Neural crest cell (in vitro differentiated cells): ENCODE measurements around the gene BORCS5. TPM values are rescaled to one million over a fixed set of nuclear protein-coding genes. Genes with fewer than 3 reads are reported as not detected.

ENCODE experiments used
- DNase-seq: peaks from one replicate; pipeline ENCODE4 v3.0.0; 2021; ENCODE audit warnings: low read depth, mixed read lengths, low spot score
- H3K27ac Mint-ChIP-seq: one replicate; pipeline ENCODE4 v1.8.0; 2021; ENCODE audit warnings: mild to moderate bottlenecking, mixed read lengths; ENCODE audit not compliant: unreplicated experiment
- H3K27me3 Mint-ChIP-seq: 2 replicates; pipeline ENCODE4 v1.8.0; 2021; ENCODE audit warnings: low read depth, mild to moderate bottlenecking, mixed read lengths
- H3K36me3 Mint-ChIP-seq: 2 replicates; pipeline ENCODE4 v1.8.0; 2021; ENCODE audit warnings: low read depth, mild to moderate bottlenecking, mixed read lengths
- H3K4me1 Mint-ChIP-seq: 2 replicates; pipeline ENCODE4 v1.8.0; 2021; ENCODE audit warnings: mixed read lengths
- H3K4me3 Mint-ChIP-seq: one replicate; pipeline ENCODE4 v1.8.0; 2021; ENCODE audit warnings: mild to moderate bottlenecking, mixed read lengths
- H3K9me3 Mint-ChIP-seq: 2 replicates; pipeline ENCODE4 v1.8.0; 2021; ENCODE audit warnings: mixed read lengths
- total RNA-seq: library from RNA; stranded (reverse); gene quantifications from 2 replicates; pipeline ENCODE4 v1.2.1, GENCODE V29; 2021
- TF ChIP-seq, protein P1 (sequence below): fragments of 200-600 bp; sonication (generic); conservative IDR thresholded peaks from 2 replicates; pipeline ENCODE4 v1.5.0; 2021; ENCODE audit warnings: antibody characterized with exemption, mild to moderate bottlenecking

The BORCS5 gene
- total RNA-seq, 1 donor from 2014 or later: 15.0 TPM

DNA sequence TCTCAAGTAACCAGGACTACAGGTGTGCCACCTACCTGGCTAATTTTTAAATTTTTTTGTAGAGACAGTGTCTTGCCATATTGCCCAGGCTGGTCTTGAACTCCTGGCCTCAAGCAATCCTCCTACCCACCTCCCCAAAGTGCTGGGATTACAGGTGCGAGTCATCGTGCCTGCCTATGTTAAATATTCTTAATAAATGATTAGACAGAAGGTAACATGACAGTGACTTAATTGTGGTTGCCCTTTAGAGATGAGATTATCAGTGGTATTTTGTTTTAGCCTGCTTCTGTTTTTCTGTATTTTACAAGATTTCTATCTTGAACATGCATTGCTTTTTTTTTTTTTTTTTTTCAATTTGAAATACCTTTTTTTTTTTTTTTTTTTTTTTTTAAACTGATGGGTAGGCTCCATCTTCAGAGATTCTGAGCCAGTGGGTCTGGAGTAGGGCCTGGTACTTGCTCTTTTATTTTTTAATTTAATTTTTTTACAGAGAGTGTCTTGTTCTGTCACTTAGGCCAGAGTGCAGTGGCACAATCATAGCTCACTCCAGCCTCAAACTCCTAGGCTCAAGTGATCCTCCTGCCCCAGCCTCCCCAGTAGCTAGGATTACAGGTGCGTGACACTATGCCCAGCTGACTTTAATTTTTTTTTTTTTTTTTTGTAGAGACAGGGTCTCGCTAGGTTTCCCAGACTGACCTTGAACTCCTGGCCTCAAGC, 88.4 kb downstream of the BORCS5 start:
- H3K4me1 Mint-ChIP-seq: peaks cover 8% of the 10 kb centered on the region
- no peaks in the 10 kb centered on the region for H3K27me3 Mint-ChIP-seq
- H3K4me3 Mint-ChIP-seq: no peak overlapping the region
- H3K9me3 Mint-ChIP-seq: no peaks in the 10 kb centered on the region
- DNase-seq: no peak
- TF ChIP-seq, protein P1, sequence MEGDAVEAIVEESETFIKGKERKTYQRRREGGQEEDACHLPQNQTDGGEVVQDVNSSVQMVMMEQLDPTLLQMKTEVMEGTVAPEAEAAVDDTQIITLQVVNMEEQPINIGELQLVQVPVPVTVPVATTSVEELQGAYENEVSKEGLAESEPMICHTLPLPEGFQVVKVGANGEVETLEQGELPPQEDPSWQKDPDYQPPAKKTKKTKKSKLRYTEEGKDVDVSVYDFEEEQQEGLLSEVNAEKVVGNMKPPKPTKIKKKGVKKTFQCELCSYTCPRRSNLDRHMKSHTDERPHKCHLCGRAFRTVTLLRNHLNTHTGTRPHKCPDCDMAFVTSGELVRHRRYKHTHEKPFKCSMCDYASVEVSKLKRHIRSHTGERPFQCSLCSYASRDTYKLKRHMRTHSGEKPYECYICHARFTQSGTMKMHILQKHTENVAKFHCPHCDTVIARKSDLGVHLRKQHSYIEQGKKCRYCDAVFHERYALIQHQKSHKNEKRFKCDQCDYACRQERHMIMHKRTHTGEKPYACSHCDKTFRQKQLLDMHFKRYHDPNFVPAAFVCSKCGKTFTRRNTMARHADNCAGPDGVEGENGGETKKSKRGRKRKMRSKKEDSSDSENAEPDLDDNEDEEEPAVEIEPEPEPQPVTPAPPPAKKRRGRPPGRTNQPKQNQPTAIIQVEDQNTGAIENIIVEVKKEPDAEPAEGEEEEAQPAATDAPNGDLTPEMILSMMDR: no peak
- H3K27ac Mint-ChIP-seq: no peak overlapping the region
- no peaks in the 10 kb centered on the region for H3K36me3 Mint-ChIP-seq

DNA sequence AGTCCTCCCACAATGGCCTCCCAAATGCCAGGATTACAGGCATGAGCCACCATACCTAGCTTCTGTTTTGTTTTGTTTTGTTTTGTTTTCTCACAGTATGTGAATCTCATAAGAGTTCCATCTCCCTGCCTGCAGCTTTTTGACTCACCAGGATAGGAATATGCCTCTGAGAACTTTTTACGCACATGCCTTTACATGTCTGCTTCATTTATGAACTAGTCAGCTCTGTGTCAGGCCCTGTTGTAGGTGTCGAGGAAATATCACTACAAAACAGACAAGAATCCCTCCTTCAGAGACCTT, 89.0 kb downstream of the BORCS5 start:
- H3K4me3 Mint-ChIP-seq: no peak overlapping the region
- no peak overlapping the region for H3K27ac Mint-ChIP-seq
- no peaks in the 10 kb centered on the region for H3K27me3 Mint-ChIP-seq
- H3K9me3 Mint-ChIP-seq: no peaks in the 10 kb centered on the region
- H3K4me1 Mint-ChIP-seq: peaks cover 8% of the 10 kb centered on the region
- TF ChIP-seq, protein P1: no peak
- no peak for DNase-seq
- H3K36me3 Mint-ChIP-seq: no peaks in the 10 kb centered on the region

DNA sequence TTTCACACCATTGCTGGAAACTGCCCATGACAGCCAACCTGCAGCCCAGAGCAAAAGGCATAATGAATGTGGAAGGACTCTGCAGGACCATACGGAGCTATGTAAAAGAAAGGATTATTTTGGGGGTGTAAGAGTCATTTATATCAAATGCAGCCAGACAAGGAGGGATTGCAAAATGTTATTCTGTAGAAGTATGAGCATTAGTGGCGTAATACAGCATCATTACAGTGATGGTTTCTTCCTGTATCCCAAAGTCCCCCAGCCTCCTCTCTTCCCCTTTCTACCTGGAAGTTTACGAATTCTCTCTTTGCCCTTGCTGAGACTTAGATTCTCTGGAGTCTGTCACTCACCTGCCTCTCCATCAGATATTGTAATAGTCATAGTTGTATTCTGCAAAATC, 89.9 kb downstream of the BORCS5 start:
- Mint-ChIP-seq H3K4me1 (peaks cover 8% of the 10 kb centered on the region), H3K4me3 (no peak overlapping the region), H3K36me3 (no peaks in the 10 kb centered on the region), H3K27ac (no peak overlapping the region), H3K27me3 (no peaks in the 10 kb centered on the region), H3K9me3 (no peaks in the 10 kb centered on the region)
- TF ChIP-seq, protein P1: no peak
- DNase-seq: no peak

DNA sequence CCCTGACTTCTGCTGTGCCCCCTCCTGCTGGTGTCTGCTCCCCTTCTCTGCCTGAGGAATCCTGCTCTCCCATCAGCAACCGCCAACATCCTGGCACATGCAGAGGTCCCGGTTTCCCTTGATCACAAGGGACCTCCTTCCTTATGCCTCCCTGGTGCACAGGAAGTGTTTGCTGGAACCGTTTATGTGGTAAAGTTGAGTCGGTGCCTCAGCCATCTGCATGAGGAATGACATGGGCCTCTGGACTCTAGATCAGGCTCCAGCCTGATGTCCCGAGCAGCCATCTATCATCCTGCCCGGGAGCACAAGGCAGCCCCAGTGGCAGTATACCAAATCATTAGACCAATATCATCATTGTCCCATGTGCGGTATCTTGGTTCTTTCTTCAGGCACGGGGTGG, 90.4 kb downstream of the BORCS5 start:
- Mint-ChIP-seq H3K4me1 (peaks cover 8% of the 10 kb centered on the region), H3K9me3 (no peaks in the 10 kb centered on the region), H3K36me3 (no peaks in the 10 kb centered on the region), H3K27me3 (no peaks in the 10 kb centered on the region), H3K4me3 (no peak overlapping the region), H3K27ac (no peak overlapping the region)
- TF ChIP-seq, protein P1: no peak
- no peak for DNase-seq

GRCh38 chr12:12447837-12448236, 91.0 kb downstream of the BORCS5 start:
- H3K27ac Mint-ChIP-seq: no peak overlapping the region
- H3K27me3 Mint-ChIP-seq: no peaks in the 10 kb centered on the region
- no peak for DNase-seq
- no peaks in the 10 kb centered on the region for H3K9me3 Mint-ChIP-seq
- H3K4me3 Mint-ChIP-seq: no peak overlapping the region
- TF ChIP-seq, protein P1: no peak
- no peaks in the 10 kb centered on the region for H3K36me3 Mint-ChIP-seq
- peaks cover 8% of the 10 kb centered on the region for H3K4me1 Mint-ChIP-seq
